NOMO-1 treated with DMSO at 0.1 percent for 48 hours (cell line): ENCODE data around the gene WDR48.

Source experiments
- DNase-seq: peaks from one replicate; lab custom pipeline; 2025; ENCODE audit not compliant: unreplicated experiment; lab: John Stamatoyannopoulos, UW

The WDR48 gene

DNA sequence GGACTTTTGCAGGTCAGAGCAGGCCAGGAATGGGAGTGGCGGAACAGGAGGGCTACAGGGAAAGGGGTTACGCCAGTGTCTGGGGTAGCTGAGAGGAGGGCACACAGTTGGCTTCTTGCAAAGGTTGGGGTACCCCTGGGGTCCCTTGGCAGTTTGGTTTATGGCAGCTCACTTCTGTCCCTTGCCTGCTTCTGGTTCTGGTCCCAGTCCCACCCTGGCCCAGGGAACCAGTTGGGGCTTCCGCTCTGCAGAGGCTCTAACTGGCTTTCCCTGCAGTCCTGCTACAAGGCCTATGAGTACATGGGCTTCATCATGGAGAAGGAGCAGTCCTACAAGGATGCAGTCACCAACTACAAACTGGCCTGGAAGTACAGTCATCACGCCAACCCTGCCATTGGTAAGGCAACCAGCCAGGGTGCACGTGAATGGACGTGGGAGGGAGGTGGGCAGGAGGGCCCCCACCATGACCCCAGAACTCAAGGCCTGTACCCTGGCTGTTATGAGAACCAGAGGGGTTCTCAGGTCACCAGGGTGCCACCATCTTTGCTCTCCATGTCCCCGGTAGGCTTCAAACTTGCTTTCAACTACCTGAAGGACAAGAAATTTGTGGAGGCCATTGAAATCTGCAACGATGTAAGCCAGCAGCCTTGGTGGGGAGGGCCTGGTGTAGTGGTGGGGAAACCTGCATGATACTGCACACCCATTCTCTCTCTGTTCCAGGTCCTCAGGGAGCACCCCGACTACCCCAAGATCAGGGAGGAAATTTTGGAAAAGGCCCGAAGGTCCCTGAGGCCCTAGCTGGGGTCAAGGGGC is 86.4 kb downstream of the WDR48 start:
- DNase-seq = no peak

DNA sequence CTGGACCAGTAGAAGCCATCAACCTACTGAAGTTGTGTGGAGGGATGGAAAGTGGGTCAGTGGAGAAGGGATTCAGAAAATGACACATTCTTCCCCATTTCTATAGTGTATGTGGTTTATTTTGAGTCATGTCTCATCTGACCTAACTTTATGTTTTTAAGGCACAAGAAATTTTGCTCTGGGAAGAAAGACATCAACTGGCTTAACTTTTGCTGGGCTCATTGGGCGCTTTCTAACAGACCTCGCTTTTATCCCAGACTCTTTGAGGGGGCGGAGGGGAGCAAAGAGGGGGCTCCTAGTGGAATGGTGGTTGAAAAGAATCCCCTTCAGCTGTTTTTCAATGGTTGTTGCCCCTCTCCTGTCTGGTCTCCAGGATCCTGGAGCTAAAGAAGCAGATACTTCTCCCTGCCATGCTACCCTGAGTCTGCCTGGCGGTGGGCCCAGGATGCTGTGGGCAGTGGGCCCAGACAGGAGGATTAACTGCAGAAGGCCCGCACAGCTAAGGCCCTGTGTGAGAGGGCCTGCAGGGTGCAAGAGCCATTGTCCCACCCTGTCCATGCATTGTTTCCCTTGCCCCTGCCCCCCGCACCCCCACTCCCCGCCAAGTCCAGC is 87.1 kb downstream of the WDR48 start:
- no peak for DNase-seq

DNA sequence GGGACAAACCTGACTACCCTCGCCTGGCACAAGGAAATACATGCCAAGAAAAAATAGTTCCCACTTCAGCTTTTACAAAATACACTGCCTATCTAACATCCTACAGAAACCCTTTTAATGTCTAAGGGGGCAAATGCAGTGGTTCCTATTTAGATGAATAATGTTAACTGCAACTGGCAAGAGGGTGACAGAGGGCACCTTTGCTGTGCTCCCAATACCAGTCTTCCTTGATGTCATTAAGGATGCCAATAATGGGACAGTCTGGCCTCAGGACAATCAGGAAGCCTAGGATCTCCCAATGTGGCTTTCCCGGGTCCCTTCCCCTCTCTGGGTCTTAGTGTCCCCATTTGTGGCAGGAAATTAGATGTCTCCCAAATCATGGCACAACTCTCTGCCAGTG is 87.6 kb downstream of the WDR48 start:
- no peak for DNase-seq

DNA sequence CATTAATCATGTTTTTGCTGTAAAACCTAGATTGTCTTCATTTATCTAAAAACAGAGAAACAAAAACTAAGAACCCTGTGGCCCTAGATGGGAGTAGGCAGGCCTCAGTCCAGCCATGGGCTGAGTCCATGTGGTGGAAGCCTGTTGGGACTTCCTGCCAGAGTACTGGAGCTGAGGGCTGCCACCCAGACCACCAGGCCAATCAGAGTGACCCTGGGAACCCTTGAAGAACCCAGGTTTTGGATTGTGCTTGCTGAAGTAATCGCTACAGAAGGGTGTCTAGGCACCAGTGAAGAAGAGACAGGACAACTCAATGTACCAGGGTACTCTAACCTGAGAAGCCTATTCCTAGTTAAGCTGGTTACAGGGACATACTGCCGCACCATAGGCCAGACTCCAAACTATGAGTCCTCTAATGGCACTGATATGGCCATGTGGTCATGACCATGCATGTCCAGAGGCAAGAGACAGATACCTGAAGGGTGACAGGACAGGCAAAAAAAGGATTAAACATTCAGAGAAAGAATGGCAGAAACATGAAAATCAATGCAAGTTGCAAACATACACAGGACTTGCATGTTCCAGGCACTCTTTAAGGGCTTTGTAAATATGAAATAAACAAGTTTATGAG is 88.6 kb downstream of the WDR48 start:
- no peak for DNase-seq

DNA sequence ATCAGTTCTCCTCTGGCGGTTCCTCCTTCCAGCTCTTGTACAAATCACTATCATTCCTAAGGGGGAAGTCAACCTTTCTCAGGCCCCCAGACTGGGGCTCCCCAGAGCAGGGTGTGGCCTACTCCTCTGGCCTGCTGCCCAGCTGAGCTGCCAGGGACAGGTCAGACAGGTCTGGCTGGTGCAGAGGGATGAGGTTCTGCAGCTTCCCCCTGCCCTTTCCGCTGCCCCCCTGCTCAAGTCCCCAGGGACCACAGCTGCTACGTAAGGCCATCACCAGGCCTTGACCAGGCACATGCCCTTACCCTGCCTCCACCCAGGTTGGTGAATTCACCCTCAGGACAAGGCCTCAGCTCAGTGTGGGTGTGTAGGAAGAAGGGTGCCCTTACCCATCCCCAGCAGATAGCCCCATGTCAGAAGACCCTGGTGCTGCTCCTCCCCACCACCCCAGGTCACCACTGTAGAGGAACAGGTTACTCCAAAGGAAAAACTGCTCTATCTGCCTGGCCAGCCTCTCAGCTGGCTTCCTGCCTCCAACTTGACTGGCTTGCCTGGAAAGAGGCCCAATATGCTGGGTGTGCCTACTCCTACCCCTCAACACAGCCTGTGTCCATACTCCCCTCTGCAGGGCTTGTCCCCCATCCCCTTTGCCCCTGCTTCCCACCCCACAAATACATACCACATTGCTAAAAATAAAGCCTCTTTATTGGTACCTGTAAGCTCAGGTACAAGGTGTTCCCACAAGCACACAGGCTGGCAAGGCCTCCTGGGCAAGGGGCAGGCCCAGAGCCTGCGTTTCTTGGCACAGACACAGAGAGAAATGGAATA is 89.6 kb downstream of the WDR48 start:
- DNase-seq = peak; percentile 40

DNA sequence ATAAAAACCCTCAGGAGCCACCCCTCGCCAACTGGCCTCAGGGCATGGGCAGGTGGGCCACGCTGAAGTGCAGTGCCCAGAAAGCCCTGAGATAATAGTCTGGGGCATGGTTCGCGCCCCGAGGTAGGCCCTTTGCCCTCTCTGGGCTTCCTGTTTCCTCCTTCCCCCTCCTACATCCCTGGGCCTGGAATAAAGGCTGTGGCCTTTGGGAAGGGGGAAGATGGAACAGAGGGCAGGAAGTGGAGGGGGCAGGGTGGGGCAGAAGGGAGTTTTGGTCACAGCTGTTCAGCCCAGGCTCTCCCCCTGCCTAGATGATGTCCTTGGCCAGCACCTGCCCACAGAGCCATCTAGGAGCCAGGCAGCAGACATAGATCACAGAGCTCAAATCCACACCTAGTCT is 90.3 kb downstream of the WDR48 start:
- no peak for DNase-seq

DNA sequence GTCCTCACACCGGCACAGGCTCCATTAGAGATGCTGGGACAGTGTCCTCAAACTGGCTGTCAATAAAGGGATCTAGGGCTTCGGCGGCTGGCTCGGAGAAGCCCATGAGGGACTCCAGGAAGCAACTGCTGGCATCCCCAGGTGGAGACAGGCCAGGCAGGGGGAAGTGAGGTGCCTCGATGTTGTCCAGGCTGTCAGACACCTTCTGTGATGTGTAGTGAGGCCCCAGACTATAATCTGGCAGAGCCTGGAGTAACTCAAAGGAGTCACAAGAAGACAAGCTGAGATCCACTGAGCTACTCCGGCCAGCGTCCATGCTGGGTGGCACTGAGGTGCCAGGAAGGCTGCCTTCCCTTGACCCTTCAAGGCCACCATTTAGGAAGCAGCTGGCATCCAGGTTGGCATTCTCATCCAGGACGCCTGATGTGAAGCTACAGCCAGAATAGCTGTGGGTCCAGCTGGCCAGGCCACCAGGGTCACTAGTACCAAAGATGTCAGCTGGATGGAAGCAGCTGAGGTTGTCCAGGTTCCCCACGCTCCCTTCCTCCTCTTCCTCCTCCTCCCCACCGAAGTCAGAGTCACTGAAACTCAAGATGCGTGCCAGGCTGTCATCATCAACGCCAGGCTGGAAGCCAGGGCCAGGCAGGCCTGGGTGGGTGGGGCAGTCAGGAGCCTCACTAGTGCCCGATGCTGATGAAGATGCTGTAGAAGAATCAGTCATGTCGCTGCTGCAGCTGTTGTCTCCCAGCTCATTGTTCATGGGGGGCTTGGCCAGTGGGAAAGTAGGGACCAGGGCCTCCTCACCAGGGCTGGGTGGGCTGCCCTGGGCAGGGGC is 91.5 kb downstream of the WDR48 start:
- no peak for DNase-seq

DNA sequence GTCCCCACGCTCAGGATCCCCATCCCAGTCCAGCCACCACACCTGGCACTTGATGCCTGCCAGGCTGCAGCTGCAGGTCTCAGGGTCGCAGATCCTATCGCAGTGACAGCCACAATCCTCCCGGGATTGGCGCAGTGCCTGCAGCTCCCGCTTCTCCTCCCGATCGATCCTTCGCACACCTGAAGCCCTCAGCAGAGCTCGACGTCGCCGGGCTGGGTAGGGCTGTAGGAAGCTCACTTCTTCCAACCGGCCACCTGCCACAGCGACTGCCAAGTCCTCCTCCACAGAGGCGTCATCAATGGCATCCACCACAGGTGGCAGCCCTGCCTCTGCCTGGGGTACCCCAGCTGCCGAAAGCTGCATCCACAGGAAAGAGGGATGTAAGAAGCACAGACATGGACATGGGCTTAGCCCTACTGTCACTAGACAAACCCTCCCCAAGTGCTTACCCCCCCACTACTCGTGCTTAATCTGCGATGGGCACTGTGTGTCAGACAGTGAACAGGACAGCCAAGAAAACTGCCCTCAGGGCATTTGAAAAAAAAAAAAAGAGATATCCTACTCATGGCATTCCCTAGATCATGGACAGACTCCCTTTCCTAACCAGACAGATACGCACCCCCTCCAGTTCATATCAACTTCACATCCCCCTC is 92.4 kb downstream of the WDR48 start:
- no peak for DNase-seq

DNA sequence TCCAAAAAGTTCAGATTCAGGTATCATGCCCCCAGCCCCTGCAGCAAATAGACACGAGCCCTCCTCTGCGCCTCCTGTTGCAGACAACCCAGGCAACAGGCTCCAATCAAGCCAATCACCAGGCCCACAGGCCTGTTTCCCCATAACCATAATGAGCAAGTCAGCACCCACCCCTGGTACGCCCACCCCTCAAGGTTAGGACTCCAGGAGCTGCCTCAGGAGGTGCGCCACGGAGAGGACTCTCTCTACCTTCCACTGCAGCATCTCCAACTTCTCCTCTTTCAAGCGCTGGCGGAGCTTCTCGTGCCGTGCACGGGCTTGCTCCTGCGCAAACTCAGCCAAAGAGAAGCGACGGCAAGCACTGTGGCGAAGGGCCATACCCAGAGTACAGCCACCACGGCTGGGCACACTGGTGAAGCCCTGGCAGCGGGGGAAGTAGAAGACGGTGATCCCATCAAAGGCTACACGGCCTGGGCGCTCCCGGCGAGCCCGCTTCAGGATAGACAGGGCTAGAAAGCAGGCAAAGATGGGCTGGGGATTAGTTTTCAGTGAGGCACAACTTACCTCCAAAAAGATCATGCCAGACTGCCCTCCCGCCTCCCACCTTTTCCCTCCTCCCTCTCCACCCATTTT is 93.0 kb downstream of the WDR48 start:
- no peak for DNase-seq

DNA sequence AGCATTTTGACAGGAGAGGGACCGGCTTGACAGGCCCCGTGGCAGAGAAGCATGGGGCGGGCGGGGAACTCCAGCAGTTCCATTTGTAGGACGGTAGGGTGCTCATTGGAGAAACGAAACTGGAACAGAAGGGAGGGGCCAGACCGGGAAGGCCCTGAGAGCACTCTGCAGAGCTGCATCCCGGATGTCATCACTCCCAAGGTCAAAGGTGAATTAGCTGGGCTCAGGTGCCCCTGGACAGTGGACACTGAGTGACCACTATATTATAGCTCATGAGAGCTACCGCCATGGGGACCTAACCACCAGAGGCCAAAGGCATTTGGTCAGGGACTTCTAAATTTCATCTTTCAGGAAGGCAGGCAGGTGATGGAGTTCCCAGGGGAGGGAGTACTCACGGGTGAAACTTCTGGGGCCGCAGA is 94.3 kb downstream of the WDR48 start:
- peak; percentile 42 for DNase-seq
